CD4-positive, alpha-beta T cell treated with Interleukin-4 for 4 hours (primary cell): ENCODE results near the gene VTI1A.

Experiments used
- DNase-seq: peaks from one replicate; pipeline ENCODE4 v3.0.0-alpha.2; 2020

The VTI1A gene

GRCh38 chr10:112593023-112593422 lies 146.0 kb downstream of the VTI1A start:
- no peak for DNase-seq

DNA sequence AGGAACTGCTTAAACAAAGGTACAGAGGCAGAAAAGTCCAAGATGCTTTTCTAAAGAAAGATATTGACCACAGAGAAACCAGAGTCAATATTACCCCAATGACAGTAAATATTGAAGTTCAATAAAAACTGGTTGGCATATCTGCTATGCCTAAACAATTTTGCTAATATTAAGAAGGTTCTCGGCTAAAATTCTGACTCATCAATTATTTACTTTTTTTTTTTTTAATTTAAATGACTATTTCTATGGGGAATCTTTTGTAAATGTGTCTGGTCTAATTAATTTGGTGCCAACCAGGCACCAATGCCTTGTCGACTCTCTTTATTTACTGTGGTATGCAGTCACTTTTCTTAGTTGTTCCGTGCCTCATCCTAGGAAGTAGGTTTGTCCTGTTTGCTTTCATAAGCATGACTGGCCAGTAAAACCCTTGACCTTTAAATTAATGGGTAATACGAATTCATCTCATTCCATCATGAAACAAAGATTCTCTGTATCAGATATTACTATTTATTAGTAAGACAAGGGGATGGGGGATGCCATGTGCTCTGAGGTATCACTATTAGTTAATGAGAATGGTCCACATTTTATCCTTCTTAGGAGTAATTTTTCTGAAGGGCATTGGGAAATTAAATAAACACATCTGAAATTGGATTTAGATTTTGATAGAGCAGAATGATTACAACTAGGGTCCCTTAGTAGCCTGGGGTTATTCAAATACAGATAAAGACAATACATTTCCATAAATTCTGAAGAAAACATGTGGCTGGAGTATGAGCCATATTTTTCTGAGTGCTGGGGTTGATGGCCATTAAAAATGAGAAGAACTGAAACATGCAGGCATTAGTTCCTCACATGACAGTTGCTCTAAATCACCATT lies 154.4 kb downstream of the VTI1A start:
- no peak for DNase-seq

DNA sequence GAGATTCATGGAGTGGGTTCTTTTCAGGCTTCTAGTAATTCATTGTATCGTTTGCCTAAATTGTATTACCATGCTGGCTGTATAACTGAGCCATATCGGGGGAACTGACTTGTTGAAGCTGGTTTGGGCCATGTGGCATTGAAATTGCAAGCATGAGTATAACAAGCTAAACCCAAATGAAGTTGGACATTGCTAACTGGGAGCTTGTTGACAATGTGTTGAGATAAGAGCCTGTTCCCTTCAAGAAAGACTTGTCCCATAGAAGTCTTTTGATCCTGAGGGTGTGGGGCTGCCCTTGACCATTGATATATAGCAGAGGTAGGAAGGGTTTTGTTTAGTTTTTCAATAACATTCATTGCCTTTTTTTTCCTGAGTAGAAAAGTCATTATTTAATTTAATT lies 156.0 kb downstream of the VTI1A start:
- DNase-seq: no peak

GRCh38 chr10:112605063-112605462 lies 158.0 kb downstream of the VTI1A start:
- no peak for DNase-seq

DNA sequence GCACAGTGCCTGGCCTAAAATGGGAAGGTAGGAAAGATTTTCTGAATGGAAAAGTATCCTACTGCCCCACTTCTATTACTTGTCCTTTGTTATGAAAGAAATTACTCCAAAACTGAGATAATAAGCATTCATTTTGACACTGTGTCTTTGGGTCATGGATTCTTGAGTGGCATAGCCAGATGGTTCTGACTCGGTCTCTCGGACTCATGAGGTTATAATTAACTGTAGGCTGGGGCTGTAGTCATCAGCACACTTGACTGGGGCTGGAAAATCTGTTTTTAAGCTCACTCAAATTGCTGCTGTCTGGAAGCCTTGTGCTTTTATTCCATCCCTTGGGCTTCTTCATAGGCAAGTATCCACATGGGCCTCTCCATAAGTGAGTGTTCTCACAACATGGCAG lies 160.5 kb downstream of the VTI1A start:
- no peak for DNase-seq

- no peak for DNase-seq
Observed at GRCh38 chr10:112613620-112614019, 166.6 kb downstream of the VTI1A start.

GRCh38 chr10:112614072-112614471 lies 167.1 kb downstream of the VTI1A start:
- no peak for DNase-seq

DNA sequence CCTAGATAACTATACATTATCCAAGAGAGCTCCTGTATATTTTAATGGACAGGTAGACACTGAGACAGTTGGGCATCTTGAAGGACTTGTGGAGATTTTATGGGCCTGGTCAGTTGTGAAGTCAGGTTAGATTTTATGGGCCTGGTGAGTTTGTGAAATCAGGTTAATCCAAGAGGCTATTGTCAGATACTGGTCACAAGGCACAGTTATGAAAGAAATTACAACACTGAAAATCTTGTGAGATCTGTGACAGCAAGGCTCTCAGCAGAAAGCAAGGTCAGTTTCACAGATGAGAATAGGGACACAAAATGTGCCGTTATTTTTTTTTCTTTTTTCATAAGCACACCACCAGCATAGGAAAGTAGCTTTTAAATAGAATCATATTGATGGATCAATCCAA lies 167.6 kb downstream of the VTI1A start:
- no peak for DNase-seq

DNA sequence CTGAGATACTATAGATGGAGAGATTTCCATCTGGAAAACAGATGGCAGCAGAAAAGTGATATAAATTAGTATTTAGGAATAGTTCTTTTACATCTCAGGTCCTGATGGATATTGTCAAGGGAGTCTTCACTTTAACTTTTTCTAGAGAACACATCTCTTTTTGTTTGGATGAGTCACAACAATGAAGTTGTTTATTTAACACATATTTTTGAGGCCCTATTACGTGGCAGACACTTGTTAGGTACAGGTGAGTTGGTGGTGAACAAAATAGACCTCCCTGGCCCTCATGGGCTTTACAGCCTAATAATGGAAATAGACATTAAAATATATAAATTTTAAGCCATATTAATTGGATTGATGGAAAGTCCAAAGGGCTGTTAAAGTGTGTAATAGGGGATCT lies 168.3 kb downstream of the VTI1A start:
- DNase-seq: no peak

DNA sequence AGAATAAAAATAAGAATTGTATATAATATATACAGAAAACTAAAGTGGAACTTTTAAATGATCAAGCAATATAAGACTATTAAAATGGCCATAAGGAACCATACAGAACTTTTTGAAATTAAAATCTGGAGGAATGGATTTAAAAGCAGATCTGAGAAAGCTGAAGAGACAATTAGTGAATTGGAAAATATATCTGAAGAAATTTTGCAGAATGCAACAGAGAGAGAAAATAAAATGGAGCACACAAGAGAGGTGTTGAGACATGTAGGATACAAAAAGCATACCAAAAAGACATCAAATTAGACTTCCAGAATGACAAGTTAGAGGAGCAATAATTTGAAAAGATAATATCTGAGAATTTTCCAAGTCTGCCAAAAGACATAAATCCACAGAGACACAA lies 169.6 kb downstream of the VTI1A start:
- no peak for DNase-seq

- DNase-seq: no peak
Observed at GRCh38 chr10:112618814-112619213, 171.8 kb downstream of the VTI1A start.

- no peak for DNase-seq
Observed at GRCh38 chr10:112619556-112619955, 172.5 kb downstream of the VTI1A start.

DNA sequence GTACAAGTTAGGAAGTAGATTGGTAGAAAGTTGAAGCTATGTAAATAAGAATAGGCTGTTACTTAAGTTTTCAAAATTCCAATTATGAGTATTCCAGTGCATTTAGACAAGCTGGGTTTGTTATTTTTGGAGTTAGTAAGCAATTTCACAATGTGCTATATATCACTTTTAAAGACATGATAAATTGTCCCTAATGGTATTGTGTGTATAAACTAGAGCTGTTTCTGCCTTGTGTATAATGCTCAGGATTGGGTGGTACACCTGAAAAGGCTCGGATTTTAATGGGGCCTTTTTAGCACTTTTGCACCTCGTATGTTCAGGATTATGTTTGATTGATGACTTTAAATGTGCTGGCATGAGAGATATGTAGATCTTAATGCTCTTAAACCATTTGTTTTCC lies 175.8 kb downstream of the VTI1A start:
- DNase-seq: no peak

- DNase-seq: no peak
Observed at GRCh38 chr10:112624546-112625048, 177.6 kb downstream of the VTI1A start.

GRCh38 chr10:112628951-112629609 lies 182.1 kb downstream of the VTI1A start:
- DNase-seq: no peak

DNA sequence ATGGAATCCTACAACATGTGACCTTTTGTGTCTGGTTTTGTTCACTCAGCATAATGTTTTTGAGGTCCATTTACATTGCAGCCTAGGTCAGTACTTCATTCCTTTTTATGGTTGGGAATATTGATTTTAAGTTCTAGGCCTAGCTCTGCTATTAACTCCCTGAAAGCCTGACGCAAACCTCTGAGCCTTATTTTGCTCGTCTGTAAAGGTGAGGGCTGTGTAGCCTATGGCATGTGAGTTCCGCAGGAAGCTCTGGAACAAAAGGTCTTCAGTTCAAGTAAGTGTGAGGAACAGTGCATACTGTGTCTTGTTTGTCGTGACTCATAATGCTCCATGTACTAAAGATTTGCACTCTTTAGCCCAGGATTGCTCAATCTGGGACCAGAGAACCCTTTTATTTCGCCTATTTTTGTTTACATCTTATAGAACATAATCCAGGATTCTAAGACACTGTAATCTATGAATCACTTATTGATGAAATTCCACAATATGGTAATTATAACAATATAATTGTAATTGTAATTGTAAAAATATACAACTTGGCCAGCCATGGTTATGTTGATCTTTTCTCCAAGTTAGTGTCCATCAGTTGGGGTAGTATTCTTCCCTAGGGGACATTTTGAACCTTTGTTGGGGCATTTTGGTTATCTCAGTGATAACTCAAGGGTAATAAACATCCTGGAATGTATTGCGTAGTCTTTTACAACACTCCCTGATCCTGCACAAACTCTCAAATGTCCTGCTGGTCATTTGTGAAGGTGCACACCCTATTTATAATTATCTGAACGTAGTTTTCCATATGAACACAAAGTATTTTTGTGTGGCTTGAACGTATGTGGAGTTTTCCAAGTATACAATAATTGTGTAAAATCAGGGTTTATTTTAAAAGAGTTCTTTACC lies 184.7 kb downstream of the VTI1A start:
- no peak for DNase-seq

GRCh38 chr10:112634096-112634830 lies 187.2 kb downstream of the VTI1A start:
- DNase-seq: no peak

- no peak for DNase-seq
Observed at GRCh38 chr10:112637901-112638300, 190.9 kb downstream of the VTI1A start.

DNA sequence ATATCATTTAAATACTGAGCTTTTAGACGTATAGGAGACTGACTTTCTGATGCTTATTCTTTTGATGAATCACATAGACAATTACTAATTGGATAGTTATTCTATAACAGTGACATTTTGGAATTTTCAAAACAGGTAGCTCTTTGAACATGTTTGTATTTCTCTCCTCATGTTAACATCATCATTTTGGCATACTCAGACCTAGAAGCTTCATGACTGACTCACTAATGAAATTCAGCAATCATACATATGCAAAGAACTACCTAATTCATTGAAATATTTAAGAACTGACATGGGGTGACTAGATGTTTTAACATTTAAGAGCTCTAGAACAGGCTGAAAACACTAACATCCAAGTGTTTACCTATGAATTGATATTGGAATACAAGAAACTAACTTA lies 192.3 kb downstream of the VTI1A start:
- no peak for DNase-seq

DNA sequence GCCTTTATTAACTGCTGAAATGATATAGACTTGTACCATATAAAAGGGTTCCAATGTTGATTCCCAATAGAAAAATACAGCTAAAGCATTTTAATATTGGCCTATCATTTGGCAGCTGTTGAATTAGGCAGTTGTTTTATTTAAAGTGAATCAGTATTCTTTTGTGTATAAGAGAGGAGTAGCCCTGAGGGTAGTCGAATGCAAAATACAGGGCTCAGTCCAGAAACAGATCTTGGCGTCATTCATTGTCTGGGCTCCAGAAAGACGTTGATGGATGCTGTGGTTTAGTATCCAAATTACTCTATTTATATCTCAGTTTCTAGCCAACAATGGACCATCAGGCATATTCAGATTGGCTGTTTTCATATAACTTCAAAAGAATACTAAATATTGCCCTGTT lies 193.6 kb downstream of the VTI1A start:
- no peak for DNase-seq

DNA sequence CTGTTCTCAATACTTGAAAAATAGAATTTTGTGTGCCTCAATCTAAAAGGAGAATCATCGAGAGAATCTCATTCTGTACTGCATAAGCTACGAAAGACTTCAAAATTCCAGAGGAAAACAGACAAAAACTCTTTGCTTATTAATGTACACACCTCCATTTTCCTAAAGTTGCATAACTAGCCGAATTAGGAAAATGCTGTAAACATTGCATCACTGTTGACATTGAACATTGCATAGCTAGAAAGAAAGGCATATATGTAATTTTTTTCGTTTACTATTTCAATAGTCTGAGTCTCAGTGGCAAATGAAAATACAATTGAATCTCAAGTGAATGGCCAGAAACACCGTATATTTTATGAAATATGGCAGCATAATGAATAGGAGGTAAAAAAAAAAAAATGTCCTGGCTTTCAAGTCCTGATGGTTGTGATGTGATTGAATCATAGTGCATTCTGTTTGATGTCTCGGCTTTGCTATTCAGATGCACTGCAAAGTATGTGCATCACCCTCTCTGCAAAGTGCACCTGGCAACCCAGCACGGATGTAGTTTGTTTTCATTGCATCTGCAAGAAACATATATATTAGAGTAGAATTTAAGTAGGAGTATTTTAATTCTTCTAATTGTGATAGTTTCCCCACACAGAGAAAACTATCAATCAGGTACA lies 196.7 kb downstream of the VTI1A start:
- DNase-seq: no peak

DNA sequence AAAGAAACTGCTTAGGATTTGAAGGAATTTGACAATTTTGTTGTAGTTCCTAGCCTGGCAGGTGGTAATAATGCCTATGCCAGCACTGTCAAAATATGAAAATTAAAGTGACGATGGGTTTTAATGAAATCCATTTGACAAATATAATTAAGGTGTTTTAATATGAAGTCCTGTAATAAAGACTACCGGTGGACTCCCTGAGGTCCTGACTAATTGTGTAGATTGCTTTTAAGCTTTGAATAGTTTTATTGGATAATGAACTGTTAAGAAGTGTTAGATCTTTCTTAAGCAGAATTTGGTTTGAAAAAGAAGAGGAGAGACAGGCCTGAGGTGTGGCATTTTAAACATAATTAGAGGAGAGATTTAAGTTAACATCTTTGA lies 197.2 kb downstream of the VTI1A start:
- DNase-seq: no peak
